PC-9 (cell line): ENCODE results near the gene TMEM253.
A peak's percentile ranks its signal among the peaks of the same experiment; 100 is the strongest.

Experiments used
- EZH2 ChIP-seq: fragments of 200-600 bp; sonication (generic); IDR thresholded peaks from 2 replicates; pipeline ENCODE4 v1.8.0; 2017; ENCODE audit warnings: antibody characterized with exemption, low read depth
- TF ChIP-seq, protein P1 (sequence below): fragments of 200-600 bp; sonication (generic); conservative IDR thresholded peaks from 2 replicates; pipeline ENCODE4 v1.6.1; 2017; ENCODE audit warnings: mixed run types, antibody characterized with exemption, mild to moderate bottlenecking, moderate library complexity

- TF ChIP-seq, protein P1, sequence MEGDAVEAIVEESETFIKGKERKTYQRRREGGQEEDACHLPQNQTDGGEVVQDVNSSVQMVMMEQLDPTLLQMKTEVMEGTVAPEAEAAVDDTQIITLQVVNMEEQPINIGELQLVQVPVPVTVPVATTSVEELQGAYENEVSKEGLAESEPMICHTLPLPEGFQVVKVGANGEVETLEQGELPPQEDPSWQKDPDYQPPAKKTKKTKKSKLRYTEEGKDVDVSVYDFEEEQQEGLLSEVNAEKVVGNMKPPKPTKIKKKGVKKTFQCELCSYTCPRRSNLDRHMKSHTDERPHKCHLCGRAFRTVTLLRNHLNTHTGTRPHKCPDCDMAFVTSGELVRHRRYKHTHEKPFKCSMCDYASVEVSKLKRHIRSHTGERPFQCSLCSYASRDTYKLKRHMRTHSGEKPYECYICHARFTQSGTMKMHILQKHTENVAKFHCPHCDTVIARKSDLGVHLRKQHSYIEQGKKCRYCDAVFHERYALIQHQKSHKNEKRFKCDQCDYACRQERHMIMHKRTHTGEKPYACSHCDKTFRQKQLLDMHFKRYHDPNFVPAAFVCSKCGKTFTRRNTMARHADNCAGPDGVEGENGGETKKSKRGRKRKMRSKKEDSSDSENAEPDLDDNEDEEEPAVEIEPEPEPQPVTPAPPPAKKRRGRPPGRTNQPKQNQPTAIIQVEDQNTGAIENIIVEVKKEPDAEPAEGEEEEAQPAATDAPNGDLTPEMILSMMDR = peak; percentile 54
- TF ChIP-seq EZH2 = no peak
These were observed 32.1 kb upstream of the TMEM253 start for GRCh38 chr14:21068521-21069387.
